HCT116 (cell line): ENCODE data around the gene CCNC. TPM values are rescaled to one million over a fixed set of nuclear protein-coding genes. Genes with fewer than 3 reads are reported as not detected.

ENCODE experiments used
- ATAC-seq: fragments of 200-7000 bp; cut with Tn5 transposase; 2 replicates; pipeline ENCODE4 v1.9.1; 2020; ENCODE audit warnings: mild to moderate bottlenecking, moderate library complexity
- BruUV-seq: library from RNA; stranded (reverse); fragments of 400-500 nt; replicated peaks from 2 replicates; lab custom pipeline; 2021; lab: Mats Ljungman, UMichigan
- CTCF ChIA-PET: fragments of 300-600 bp; sonication (Branson Sonifier 250); formaldehyde crosslinking; loops from one replicate; lab custom pipeline; 2021; ENCODE audit warnings: antibody characterized with exemption; lab: Charles Lee
- POLR2A ChIA-PET: fragments of 300-600, 350-600 bp; sonication (Branson Sonifier 250); formaldehyde crosslinking; loops from one replicate; lab custom pipeline; 2021; ENCODE audit warnings: antibody characterized with exemption; lab: Charles Lee
- RAD21 ChIA-PET, 2 experiments: fragments of 300-600 bp; sonication (Branson Sonifier 250); formaldehyde crosslinking; loops; one replicate each; lab custom pipeline; 2023; ENCODE audit warnings: low total read pairs in 2 of 2; ENCODE audit not compliant: uncharacterized antibody in 2 of 2, unreplicated experiment in 2 of 2, low non-redundant PET in 1 of 2; lab: Charles Lee
- DNase-seq: peaks from one replicate; pipeline ENCODE4 v3.0.0-alpha.2; 2010; ENCODE audit warnings: low read depth, low spot score
- H2AFZ ChIP-seq: fragments of 200-600 bp; shearing (Covaris generic), sonication (generic); 2 replicates; pipeline ENCODE4 v1.6.1; 2017; ENCODE audit warnings: low read depth, mixed run types, mixed read lengths, antibody characterized with exemption, low read length; ENCODE audit not compliant: poor library complexity, severe bottlenecking
- H3K27ac ChIP-seq: 2 replicates; pipeline ENCODE4 v1.5.1; 2012; ENCODE audit warnings: low read depth, low read length
- H3K27me3 ChIP-seq: fragments of 200-600 bp; sonication (generic); 2 replicates; pipeline ENCODE4 v1.6.1; 2016; ENCODE audit warnings: mixed run types, low read length, mixed read lengths; ENCODE audit not compliant: insufficient read depth
- H3K36me3 ChIP-seq, 2 experiments: fragments of 200-500 bp in 1 of 2; fragments of 200-600 bp in 1 of 2; sonication (Bioruptor generic) in 1 of 2; sonication (generic) in 1 of 2; 2 replicates each; pipeline versions ENCODE4 v1.5.1 to v1.6.1; 2014 to 2016; ENCODE audit warnings: low read length in 2 of 2, inconsistent platforms in 1 of 2, mixed read lengths in 1 of 2, mixed run types in 1 of 2; ENCODE audit not compliant: insufficient read depth in 2 of 2, control insufficient read depth in 1 of 2
- H3K4me1 ChIP-seq, 2 experiments: fragments of 200-600 bp in 1 of 2; sonication (generic) in 1 of 2; 2 replicates each; pipeline versions ENCODE4 v1.5.1 to v1.6.1; 2012 to 2017; ENCODE audit warnings: low read length in 2 of 2, inconsistent platforms in 1 of 2, mild to moderate bottlenecking in 1 of 2, mixed read lengths in 1 of 2, mixed run types in 1 of 2, moderate library complexity in 1 of 2; ENCODE audit not compliant: insufficient read depth in 2 of 2, control insufficient read depth in 1 of 2
- H3K4me2 ChIP-seq: fragments of 200-600 bp; sonication (generic); 2 replicates; pipeline ENCODE4 v1.6.1; 2017; ENCODE audit warnings: mixed run types, low read length, mixed read lengths
- H3K4me3 ChIP-seq, 2 experiments: fragments of 200-600 bp in 1 of 2; sonication (generic) in 1 of 2; replicated peaks in 1 of 2; 2 replicates each; pipeline ENCODE4 v1.5.1; 2011 to 2016; ENCODE audit warnings: low read length in 2 of 2, control low read depth in 1 of 2, low read depth in 1 of 2, mild to moderate bottlenecking in 1 of 2, mixed read lengths in 1 of 2, mixed run types in 1 of 2
- H3K79me2 ChIP-seq: fragments of 200-600 bp; sonication (generic); 2 replicates; pipeline ENCODE4 v1.6.1; 2017; ENCODE audit warnings: mild to moderate bottlenecking, mixed run types, low read length, moderate library complexity, mixed read lengths; ENCODE audit not compliant: insufficient read depth
- H3K9ac ChIP-seq: fragments of 200-600 bp; sonication (generic); 2 replicates; pipeline ENCODE4 v1.6.1; 2016; ENCODE audit warnings: low read length, mixed read lengths
- H3K9me2 ChIP-seq: fragments of 200-600 bp; sonication (generic), shearing (Covaris generic); 2 replicates; pipeline ENCODE4 v1.6.1; 2017; ENCODE audit warnings: mixed run types, mild to moderate bottlenecking, moderate library complexity; ENCODE audit not compliant: insufficient read depth
- H3K9me3 ChIP-seq, 2 experiments: fragments of 200-500 bp in 1 of 2; fragments of 200-600 bp in 1 of 2; sonication (Bioruptor generic) in 1 of 2; sonication (generic) in 1 of 2; 2 replicates each; pipeline ENCODE4 v1.6.1; 2014 to 2017; ENCODE audit warnings: low read length in 2 of 2, mixed read lengths in 2 of 2, inconsistent platforms in 1 of 2, low read depth in 1 of 2, mild to moderate bottlenecking in 1 of 2, mixed run types in 1 of 2, moderate library complexity in 1 of 2; ENCODE audit not compliant: control insufficient read depth in 1 of 2, insufficient read depth in 1 of 2
- H4K20me1 ChIP-seq: fragments of 200-600 bp; sonication (generic), shearing (Covaris generic); 2 replicates; pipeline ENCODE4 v1.6.1; 2017; ENCODE audit warnings: mixed run types, mild to moderate bottlenecking, moderate library complexity; ENCODE audit not compliant: insufficient read depth
- CEBPB ChIP-seq: IDR thresholded peaks from 2 replicates; pipeline ENCODE4 v1.6.1; 2012; ENCODE audit warnings: low read depth
- EZH2 ChIP-seq: fragments of 200-600 bp; sonication (generic); IDR thresholded peaks from 2 replicates; pipeline ENCODE4 v1.6.1; 2017; ENCODE audit warnings: antibody characterized with exemption, mixed run types
- POLR2A ChIP-seq: IDR thresholded peaks from 2 replicates; pipeline ENCODE4 v1.7.0; 2011; ENCODE audit warnings: borderline replicate concordance; ENCODE audit not compliant: insufficient read depth, insufficient read length; ENCODE audit errors: extremely low read depth
- POLR2AphosphoS5 ChIP-seq: IDR thresholded peaks from 2 replicates; pipeline ENCODE4 v1.6.1; 2011; ENCODE audit warnings: mild to moderate bottlenecking, low read depth, low read length, moderate library complexity
- SP1 ChIP-seq: IDR thresholded peaks from 2 replicates; pipeline ENCODE4 v1.6.1; 2012; ENCODE audit warnings: low read depth
- SRF ChIP-seq: IDR thresholded peaks from 2 replicates; pipeline ENCODE4 v1.6.1; 2012; ENCODE audit warnings: low read depth
- TCF7L2 ChIP-seq: IDR thresholded peaks from 2 replicates; pipeline ENCODE4 v1.7.0; 2011; ENCODE audit warnings: borderline replicate concordance, inconsistent platforms; ENCODE audit not compliant: insufficient read depth, insufficient read length; ENCODE audit errors: extremely low read depth
- ZNF274 ChIP-seq: fragments of 200-500 bp; sonication (Bioruptor generic); IDR thresholded peaks from 2 replicates; pipeline ENCODE4 v1.6.1; 2014; ENCODE audit warnings: mild to moderate bottlenecking, low read depth, low read length, inconsistent platforms
- intact Hi-C: fragments of 100-400 bp; cut with micrococcal nuclease; formaldehyde crosslinking; loops from 2 replicates; pipeline ENCODE4 v1.10.0; 2022
- total RNA-seq: library from RNA; stranded (reverse); gene quantifications from one replicate; pipeline ENCODE4 v1.2.1, GENCODE V29; 2021; ENCODE audit not compliant: unreplicated experiment
- TF ChIP-seq, protein P1 (sequence below): IDR thresholded peaks from 2 replicates; pipeline ENCODE4 v1.6.1; 2012
- TF ChIP-seq, protein P2 (sequence below): IDR thresholded peaks from 2 replicates; pipeline ENCODE4 v1.6.1; 2011; ENCODE audit warnings: mild to moderate bottlenecking, low read length, moderate library complexity; ENCODE audit not compliant: insufficient replicate concordance; ENCODE audit errors: extremely low read depth
- TF ChIP-seq, protein P3 (sequence below), 3 experiments: fragments of 200-600 bp in 1 of 3; sonication (generic) in 1 of 3; IDR thresholded peaks in 2 of 3; conservative IDR thresholded peaks in 1 of 3; 2 replicates each; pipeline ENCODE4 v1.5.1; 2012 to 2017; ENCODE audit warnings: low read depth in 2 of 3, low read length in 2 of 3, antibody characterized with exemption in 1 of 3, borderline replicate concordance in 1 of 3, control low read depth in 1 of 3, mild to moderate bottlenecking in 1 of 3, mixed read lengths in 1 of 3, mixed run types in 1 of 3, moderate library complexity in 1 of 3; ENCODE audit not compliant: insufficient read depth in 1 of 3
- TF ChIP-seq, protein P4 (sequence below): IDR thresholded peaks from 2 replicates; pipeline ENCODE4 v1.6.1; 2012

The CCNC gene
- total RNA-seq, 1 experiment from 2014 or later = 78.5 TPM

DNA sequence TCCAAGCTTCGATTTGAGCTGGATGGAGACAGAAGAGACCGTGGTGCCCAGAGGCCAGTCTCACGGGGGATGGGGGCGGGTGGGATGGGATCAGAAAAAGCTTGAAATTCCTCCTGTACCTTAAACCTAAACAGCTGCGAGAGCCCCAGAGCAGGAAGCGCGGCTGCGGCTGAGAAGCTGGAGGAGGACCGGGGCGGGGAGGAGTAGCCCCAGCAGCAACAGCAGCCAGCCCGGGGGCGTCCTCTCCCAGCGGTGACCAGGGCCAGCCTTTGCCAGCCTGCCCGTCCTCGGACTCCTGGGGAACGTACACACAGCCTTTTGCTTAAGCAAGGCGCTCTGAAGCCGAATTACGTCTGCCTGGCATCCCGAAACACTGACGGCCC is 20.8 kb upstream of the CCNC start (continued):
- TF ChIP-seq POLR2A = no peak
- TF ChIP-seq, protein P1, sequence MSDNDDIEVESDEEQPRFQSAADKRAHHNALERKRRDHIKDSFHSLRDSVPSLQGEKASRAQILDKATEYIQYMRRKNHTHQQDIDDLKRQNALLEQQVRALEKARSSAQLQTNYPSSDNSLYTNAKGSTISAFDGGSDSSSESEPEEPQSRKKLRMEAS = no peak
- TF ChIP-seq SRF = no peak
- TF ChIP-seq, protein P2, sequence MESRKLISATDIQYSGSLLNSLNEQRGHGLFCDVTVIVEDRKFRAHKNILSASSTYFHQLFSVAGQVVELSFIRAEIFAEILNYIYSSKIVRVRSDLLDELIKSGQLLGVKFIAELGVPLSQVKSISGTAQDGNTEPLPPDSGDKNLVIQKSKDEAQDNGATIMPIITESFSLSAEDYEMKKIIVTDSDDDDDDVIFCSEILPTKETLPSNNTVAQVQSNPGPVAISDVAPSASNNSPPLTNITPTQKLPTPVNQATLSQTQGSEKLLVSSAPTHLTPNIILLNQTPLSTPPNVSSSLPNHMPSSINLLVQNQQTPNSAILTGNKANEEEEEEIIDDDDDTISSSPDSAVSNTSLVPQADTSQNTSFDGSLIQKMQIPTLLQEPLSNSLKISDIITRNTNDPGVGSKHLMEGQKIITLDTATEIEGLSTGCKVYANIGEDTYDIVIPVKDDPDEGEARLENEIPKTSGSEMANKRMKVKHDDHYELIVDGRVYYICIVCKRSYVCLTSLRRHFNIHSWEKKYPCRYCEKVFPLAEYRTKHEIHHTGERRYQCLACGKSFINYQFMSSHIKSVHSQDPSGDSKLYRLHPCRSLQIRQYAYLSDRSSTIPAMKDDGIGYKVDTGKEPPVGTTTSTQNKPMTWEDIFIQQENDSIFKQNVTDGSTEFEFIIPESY = no peak
- no peak for TF ChIP-seq EZH2

DNA sequence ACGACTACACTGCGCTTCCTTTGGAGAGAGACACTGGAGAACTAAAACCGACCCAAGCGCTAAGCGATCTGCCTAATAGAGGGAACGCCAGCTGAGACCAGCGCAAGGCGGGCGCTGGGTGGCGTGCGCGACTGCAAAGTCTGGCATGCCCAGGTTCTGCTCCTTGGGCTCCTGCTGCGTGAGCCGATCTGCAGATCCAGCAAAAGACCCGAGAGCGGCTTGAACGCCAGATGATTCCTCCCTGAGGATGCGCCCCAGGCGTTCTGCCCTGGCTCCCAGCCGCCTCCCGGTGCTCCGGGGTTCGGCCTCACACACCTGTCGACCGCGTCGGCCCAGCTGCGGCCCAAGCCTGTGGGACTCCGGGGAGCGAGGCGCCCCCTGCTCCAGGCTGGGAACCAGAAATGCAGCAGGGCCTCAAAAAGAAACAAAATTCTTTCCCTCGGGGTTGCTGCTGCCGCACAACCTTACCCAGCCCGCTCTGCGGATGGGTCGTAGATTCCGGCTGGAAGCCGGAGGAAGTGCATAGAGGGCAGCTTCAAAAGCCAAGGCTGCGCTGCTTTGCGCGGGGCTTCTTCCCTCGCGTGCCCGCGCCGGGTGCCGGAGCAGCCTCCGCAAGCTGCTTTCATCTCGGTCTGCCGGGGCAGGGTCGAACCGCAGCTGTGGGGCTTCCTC is 20.3 kb upstream of the CCNC start:
- intact Hi-C loops = no loop called here
- POLR2A ChIA-PET = no interaction called here

More for the DNA sequence above, 20.3 kb upstream of the CCNC start:
- no peaks in the 10 kb centered on the region for H3K79me2 ChIP-seq
- no peaks in the 10 kb centered on the region for H3K9me2 ChIP-seq
- CTCF ChIA-PET = no interaction called here
- no peaks in the 10 kb centered on the region; the same call in 1 of the 2 replicates for H3K27me3 ChIP-seq
- DNase-seq = no peak
- H3K4me2 ChIP-seq = no peak overlapping the region
- no peak overlapping the region for H3K4me3 ChIP-seq
- no peak overlapping the region for H3K9ac ChIP-seq
- H2AFZ ChIP-seq = no peak overlapping the region
- RAD21 ChIA-PET = no interaction called here
- H3K4me1 ChIP-seq = no peaks in the 10 kb centered on the region
- H3K9me3 ChIP-seq = no peaks in the 10 kb centered on the region
- H3K36me3 ChIP-seq = no peaks in the 10 kb centered on the region
- H4K20me1 ChIP-seq = no peaks in the 10 kb centered on the region
- no peak overlapping the region for H3K27ac ChIP-seq
- no TSS peak for BruUV-seq
- TF ChIP-seq SP1 = no peak
- TF ChIP-seq POLR2AphosphoS5 = no peak
- TF ChIP-seq, protein P3, sequence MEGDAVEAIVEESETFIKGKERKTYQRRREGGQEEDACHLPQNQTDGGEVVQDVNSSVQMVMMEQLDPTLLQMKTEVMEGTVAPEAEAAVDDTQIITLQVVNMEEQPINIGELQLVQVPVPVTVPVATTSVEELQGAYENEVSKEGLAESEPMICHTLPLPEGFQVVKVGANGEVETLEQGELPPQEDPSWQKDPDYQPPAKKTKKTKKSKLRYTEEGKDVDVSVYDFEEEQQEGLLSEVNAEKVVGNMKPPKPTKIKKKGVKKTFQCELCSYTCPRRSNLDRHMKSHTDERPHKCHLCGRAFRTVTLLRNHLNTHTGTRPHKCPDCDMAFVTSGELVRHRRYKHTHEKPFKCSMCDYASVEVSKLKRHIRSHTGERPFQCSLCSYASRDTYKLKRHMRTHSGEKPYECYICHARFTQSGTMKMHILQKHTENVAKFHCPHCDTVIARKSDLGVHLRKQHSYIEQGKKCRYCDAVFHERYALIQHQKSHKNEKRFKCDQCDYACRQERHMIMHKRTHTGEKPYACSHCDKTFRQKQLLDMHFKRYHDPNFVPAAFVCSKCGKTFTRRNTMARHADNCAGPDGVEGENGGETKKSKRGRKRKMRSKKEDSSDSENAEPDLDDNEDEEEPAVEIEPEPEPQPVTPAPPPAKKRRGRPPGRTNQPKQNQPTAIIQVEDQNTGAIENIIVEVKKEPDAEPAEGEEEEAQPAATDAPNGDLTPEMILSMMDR (IDR thresholded peaks at IDR 0.05 in 2 of 3, conservative IDR thresholded peaks at IDR 0.05 in 1 of 3; ENCODE audit: borderline replicate concordance in 1 of 3, insufficient read depth in 1 of 3, low read depth in 2 of 3, low read length in 2 of 3) = no peak
- TF ChIP-seq, protein P4, sequence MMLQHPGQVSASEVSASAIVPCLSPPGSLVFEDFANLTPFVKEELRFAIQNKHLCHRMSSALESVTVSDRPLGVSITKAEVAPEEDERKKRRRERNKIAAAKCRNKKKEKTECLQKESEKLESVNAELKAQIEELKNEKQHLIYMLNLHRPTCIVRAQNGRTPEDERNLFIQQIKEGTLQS = no peak
- TF ChIP-seq ZNF274 = no peak
- TF ChIP-seq SRF = no peak
- TF ChIP-seq, protein P2 = no peak
- no peak for TF ChIP-seq TCF7L2
- TF ChIP-seq CEBPB = no peak
- TF ChIP-seq, protein P1 = no peak
- ATAC-seq = no peak
